HG03460 (cell line): Measurements from ENCODE around the gene AP2B1.
"Not testable (repeated sequence)": the region's sequence is repeated elsewhere in the genome, so short reads cannot be mapped to it uniquely, and the experiment has no call there.

Source experiments
- ATAC-seq: cut with Tn5 transposase; IDR thresholded peaks from one replicate; pipeline ENCODE4 v1.9.1; 2021; ENCODE audit not compliant: unreplicated experiment

The AP2B1 gene

DNA sequence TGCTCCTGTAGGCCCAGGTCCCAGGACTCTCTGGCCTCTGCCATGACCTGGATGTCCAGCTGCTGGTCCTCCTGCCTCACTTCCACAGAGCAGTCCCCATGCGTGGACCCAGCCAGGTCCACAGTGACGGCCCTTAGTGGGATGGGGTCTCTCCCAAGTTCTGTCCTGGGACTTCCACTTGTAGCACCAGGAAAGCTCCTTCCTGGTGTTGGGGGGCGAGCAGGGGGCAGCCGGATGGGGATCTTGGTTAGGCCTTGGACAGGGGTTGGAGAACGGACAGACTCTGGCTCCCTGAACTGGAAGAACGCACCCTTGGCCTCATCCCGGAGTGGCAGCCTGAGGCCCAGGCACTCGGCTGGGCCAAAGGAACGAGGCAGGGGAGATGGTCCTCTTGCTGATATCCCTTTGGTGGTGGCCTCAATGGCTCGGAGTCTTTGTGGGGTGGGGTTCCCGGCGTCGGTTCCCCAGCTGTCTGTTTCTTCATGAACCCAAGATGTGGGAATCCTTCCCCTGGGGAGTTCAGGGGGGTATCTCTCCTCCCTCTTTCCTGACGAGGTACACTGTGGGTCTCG is 158.7 kb downstream of the AP2B1 start:
- no peak for ATAC-seq

GRCh38 chr17:35747540-35748017 is 160.5 kb downstream of the AP2B1 start:
- no peak for ATAC-seq

GRCh38 chr17:35748341-35748841 is 161.3 kb downstream of the AP2B1 start:
- ATAC-seq = no peak

GRCh38 chr17:35748979-35749378 is 161.9 kb downstream of the AP2B1 start:
- no peak for ATAC-seq

GRCh38 chr17:35749560-35750412 is 162.7 kb downstream of the AP2B1 start:
- ATAC-seq = no peak

GRCh38 chr17:35750526-35751395 is 163.6 kb downstream of the AP2B1 start:
- ATAC-seq = no peak

DNA sequence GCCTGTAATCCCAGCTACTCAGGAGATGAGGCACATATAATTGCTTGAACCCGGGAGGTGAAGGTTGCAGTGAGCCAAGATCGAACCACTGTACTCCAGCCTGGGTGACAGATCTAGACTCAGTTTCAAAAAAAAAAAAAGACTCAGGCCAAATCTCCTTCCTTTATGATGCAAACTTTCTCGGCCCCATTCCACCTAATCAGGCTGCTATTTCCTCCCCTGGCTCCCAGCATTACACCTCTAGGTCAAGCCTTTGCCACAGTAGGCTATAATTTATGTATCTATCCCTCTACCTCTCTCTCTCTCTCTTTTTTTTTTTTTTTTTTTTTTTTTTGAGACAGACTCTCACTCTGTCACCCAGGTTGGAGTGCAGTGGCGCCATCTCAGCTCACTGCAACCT is 164.4 kb downstream of the AP2B1 start:
- not testable (repeated sequence) for ATAC-seq

DNA sequence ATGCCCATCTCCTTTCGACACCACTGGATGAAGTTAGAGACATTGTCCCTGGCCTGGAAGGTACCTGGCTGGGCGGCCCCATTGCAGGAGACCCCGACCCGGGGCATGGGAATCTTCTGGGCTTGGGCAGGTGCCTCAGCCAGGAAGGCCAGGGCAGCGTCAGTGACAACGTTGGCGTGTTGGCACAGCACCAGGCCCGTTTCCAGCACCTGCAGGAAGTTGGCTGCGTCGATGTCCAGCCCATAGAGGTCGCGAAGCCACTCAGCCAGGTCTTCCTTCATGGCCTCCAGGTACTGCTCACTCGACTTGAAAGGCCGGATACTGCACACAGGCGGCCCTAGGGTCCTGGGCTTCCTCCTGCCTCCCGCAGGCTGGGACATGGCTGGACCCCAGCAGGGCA is 165.3 kb downstream of the AP2B1 start:
- ATAC-seq = no peak

DNA sequence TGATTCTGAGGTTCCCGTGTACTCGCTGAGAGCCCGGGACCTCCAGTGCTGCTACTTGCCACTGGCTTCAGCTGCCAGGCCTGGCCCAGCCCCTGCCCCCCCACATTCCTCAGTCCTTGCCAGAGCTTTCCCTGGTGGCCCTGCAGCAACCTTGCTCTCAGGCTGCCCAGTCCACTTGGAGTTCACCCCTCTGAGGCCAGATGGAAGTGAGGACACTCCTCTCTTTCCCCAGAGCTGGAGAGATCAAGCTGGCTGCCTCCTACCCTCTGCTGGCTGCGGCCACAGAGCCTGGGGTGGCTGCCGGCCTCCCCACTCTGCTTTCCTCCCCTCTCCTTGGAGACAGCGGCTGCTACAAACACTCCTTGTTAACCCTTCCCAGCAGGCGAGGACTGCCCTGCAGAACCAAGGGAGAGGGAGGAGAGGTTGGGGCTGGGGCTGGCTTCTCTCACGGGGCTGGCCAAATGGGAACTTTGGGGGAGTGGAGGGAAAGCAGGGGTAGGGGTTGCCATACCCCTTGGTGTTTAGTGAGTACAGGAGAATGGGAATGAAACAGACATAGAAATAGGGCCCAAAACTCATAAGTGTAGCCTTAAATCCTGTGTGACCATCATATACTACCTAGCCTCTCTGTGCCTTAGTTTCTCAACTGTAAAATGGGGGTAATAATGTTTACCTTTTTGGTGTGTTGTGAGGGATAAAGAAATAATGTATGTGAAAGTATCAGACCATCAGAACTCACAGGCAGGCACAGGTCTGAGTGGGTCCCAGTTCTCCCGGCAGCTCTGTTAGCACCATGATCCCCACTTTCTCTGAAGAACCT is 166.0 kb downstream of the AP2B1 start, which contains the start of gene GAS2L2:
GAS2L2 (minus strand) TSS at position 295 of the 820 bp plus-strand sequence. CDS start 389 bp downstream, outside the sequence.
- no peak for ATAC-seq

DNA sequence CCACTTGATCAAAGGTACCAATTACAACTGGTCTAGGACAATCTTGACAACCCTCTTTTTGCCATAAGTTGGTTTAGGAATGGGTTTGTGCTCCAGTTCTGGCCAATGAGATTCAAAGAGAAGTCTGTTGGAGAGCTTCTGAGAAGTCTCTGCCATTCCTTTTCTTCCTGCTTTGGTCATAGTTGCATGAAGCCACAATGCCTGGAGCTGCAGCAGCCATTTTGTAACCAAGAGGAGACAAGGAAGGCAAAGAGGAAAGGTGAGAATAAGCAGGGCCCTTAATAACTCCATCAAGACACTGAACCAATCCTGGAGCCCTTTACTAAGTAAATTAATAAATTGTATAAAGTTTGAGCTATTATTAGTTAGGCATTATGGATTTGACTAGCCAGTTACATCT is 170.1 kb downstream of the AP2B1 start:
- ATAC-seq = no peak

- ATAC-seq = no peak
These were observed 173.5 kb downstream of the AP2B1 start, which contains the start of gene C17orf50 for GRCh38 chr17:35760587-35760986. TSS of gene C17orf50 (plus strand) at chr17:35760887. CDS start at chr17:35760942, 55 bp downstream.

- no peak for ATAC-seq
These were observed 174.5 kb downstream of the AP2B1 start for GRCh38 chr17:35761601-35762000.

GRCh38 chr17:35763767-35764122 is 176.6 kb downstream of the AP2B1 start:
- ATAC-seq = no peak

DNA sequence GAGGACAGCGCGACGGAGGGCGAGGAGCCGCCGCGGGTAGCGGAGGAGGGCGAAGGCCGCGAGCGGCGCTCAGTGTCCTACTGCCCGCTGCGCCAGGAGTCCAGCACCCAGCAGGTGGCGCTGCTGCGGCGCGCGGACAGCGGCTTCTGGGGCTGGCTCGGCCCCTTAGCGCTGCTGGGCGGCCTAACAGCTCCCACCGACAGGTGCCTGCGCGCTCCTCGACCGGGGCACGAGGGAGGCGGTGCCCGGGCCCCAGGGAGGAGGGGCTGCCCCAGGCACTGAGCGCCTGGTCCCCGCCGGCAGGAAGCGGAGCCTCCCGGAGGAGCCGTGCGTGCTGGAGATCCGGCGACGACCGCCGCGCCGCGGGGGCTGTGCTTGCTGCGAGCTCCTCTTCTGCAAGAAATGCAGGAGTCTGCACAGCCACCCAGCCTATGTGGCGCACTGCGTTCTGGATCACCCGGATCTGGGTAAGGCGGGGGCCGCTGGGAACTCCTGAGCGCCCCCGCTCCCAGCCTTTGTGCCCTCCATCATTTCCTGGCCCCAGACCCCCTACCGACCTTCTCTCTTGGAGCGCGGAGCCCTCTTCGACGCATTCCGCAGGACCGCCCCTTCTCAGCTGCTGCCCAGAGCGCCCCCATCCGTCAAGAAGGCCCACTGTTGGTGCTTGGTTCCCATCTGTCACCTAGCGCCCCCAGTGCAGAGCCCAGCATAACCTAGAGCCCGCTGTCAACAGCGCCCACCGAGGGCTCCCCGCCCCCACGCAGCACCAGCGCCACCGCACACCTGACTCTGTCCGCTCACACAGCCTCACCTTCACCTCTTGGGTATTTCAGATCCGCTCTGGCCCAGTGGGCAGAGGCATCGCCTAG is 177.2 kb downstream of the AP2B1 start:
- ATAC-seq = peak; percentile 74

GRCh38 chr17:35765086-35765710 is 178.1 kb downstream of the AP2B1 start:
- no peak for ATAC-seq

DNA sequence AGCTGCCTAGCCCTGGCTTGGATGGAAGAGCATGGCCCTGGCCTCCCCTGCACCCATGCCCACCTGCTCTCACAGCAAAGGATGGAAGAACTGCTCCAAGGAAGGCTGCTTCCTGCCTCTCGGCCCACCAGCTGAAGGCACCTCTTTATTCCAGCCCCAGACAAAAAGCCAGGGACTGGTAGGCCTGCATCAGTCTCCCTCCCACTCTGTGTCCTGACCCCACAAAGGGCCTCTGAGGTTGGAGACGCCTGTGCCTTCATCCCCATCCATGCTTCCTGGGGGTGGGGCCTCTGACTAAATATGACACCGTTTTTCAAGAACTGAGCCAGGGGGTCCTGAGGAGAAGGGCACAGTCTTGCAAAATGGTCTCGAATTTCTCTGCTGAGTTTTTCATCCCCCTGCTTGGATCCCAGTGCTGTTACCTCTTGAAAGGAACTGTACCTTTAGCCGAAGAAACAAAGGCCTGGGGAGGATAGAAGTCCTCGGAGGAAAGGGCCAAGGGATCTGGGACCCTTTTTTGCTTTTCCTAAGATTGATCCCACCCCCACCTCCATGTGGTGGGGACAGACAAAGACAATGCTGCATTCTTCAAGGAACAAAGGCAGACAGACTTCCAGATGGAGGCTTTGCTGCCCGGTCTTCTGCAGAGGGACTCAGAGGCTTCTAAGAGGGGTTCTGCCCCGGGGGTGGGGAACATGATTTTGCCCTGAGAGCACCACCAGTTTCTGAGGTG is 178.8 kb downstream of the AP2B1 start:
- ATAC-seq = no peak

DNA sequence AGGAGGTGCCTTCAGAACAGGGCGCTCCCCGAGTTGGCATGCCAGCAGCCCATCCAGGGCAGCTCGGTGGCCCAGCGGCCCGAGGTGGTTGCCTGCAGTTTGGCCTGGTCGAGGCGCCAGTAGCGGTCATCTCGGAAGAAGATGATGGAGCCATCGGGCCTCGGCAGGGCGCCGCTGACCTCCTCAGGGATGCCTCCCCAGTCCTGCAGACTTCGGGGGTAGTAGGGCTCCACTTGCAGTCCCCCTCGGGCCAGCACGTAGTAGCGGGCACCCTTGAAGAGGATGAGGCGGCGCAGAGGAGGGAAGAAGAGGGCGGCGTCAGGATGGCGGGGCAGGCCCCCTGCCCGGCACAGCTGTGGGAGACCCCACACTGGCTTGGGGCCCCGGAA is 179.4 kb downstream of the AP2B1 start:
- no peak for ATAC-seq

GRCh38 chr17:35766903-35767510 is 179.9 kb downstream of the AP2B1 start:
- ATAC-seq = no peak
